HFF-Myc (cell line): ENCODE measurements around the gene ME3.
"Not testable (repeated sequence)": the region's sequence is repeated elsewhere in the genome, so short reads cannot be mapped to it uniquely, and the experiment has no call there.

Experiments used
- DNase-seq: peaks from one replicate; pipeline ENCODE4 v3.0.0-alpha.2; 2011; ENCODE audit warnings: low read depth; ENCODE audit errors: extremely low read depth
- H3K4me3 ChIP-seq: replicated peaks from 2 replicates; pipeline ENCODE4 v1.5.1; 2011; ENCODE audit warnings: low read depth, mild to moderate bottlenecking, control low read depth, low read length
- TF ChIP-seq, protein P1 (sequence below): IDR thresholded peaks from 2 replicates; pipeline ENCODE4 v1.5.1; 2012; ENCODE audit warnings: mild to moderate bottlenecking, low read depth, low read length, control low read depth; ENCODE audit errors: missing control alignments

Gene ME3

DNA sequence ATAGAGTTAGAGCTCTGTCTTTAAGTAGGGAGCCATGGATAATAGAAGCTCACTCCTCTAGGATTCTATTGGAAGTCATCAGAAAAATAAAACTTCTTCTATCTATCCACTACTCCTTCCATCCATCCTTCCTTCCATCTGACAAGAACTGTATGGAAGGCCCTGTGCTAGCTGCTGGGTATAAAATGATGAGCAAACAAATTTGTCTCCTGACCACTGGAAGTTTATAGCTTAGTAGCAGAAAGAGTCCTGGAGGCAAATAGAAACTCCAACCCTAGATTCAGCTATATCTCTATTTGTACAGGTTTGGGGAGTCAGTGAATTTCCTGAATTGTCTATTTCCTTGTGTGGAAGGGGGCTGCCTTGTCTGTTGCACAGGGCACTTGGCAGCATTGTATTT lies 136.6 kb downstream of the ME3 start:
- no peak overlapping the region for H3K4me3 ChIP-seq
- TF ChIP-seq, protein P1, sequence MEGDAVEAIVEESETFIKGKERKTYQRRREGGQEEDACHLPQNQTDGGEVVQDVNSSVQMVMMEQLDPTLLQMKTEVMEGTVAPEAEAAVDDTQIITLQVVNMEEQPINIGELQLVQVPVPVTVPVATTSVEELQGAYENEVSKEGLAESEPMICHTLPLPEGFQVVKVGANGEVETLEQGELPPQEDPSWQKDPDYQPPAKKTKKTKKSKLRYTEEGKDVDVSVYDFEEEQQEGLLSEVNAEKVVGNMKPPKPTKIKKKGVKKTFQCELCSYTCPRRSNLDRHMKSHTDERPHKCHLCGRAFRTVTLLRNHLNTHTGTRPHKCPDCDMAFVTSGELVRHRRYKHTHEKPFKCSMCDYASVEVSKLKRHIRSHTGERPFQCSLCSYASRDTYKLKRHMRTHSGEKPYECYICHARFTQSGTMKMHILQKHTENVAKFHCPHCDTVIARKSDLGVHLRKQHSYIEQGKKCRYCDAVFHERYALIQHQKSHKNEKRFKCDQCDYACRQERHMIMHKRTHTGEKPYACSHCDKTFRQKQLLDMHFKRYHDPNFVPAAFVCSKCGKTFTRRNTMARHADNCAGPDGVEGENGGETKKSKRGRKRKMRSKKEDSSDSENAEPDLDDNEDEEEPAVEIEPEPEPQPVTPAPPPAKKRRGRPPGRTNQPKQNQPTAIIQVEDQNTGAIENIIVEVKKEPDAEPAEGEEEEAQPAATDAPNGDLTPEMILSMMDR = no peak
- no peak for DNase-seq

DNA sequence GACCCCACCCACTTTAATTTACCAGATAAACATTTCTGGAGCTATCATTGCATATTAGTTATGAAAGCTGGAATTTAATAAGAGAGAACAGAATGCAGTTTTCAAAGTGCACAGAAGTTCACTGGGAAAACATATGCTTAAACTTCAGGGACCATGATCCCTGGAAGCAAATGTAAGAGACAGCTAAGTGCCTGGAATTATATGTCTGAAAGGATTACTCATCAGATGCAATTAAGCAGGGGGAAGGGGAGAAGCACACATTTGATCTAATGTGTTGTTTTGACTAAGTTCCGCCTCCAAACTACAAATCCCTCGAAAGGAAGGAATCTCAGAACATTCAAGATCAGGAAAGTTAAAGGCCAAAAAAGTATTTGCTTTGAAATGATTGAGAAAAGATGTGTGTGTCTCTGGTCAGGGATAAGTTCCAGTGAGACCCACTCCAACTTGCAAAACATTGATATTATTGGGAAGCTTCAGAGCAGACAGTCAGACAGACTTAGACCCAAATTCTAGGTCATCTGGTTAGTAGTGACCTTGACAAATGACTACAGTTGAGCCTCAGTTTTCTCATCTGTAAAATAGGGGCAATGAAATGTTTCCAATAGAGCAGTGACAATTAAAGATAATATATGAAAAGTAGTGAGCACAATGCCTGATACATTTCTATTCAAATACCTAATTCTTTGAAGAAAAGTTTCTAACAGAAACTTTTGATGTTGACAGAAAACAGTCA lies 147.6 kb downstream of the ME3 start:
- DNase-seq = no peak

DNA sequence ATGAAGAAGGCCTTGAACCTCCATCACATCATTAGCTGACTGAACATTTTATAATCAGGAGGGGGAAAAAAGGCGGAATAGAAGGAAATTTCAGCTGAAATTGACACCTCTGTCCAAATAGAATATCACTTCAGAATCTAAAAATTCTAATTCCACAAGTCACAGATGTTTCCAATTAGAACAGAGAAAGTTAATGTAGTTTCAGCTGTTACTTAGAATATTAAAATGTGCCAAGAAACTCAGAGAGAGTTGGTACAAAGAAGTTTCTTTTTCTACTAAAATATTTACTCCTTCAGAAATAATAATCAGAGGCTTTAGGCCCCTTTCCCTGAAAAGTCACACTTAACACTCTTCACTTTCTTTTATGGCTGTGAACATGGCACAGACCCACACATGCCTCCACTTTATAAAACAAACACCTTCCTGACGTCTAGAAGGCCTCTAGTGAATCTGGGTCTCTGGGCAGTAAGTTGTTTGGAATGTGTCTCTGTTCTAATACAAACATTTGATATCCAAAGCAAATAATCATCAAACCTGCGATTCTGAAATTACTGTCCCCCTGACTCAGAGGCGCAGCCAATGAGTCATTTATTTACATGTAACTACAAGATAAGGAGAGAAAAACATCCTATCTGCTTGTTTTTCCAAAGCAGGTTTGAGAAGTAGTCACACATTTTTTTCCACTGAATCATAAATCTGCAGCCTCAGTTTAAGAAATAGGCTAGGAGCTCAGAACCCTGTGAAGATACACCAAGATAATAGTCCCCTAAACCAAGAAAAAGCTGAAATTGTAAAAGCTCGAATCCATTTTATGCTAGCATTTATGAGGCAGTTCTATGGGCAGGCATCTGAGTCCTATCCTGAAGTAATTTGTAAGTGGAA lies 148.4 kb downstream of the ME3 start:
- H3K4me3 ChIP-seq = no peak overlapping the region
- TF ChIP-seq, protein P1 = no peak
- DNase-seq = no peak

More for the DNA sequence above, 147.6 kb downstream of the ME3 start:
- no peak overlapping the region for H3K4me3 ChIP-seq
- TF ChIP-seq, protein P1 = no peak

DNA sequence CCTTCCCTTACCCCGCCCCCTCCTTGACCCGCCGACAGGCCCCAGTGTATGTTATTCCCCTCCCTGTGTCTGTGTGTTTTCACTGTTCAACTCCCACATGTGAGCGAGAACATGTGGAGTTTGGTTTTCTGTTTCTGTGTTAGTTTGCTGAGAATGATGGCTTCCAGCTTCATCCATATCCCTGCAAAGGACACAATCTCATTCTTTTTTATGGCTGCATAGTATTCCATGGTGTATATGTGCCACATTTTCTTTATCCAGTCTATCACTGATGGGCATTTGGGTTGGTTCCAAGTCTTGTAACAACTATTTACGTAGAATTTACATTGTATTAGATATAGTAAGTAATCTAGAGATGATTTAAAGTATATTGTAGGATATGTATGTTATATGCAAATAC lies 149.9 kb downstream of the ME3 start:
- DNase-seq, H3K4me3 ChIP-seq: not testable (repeated sequence)

DNA sequence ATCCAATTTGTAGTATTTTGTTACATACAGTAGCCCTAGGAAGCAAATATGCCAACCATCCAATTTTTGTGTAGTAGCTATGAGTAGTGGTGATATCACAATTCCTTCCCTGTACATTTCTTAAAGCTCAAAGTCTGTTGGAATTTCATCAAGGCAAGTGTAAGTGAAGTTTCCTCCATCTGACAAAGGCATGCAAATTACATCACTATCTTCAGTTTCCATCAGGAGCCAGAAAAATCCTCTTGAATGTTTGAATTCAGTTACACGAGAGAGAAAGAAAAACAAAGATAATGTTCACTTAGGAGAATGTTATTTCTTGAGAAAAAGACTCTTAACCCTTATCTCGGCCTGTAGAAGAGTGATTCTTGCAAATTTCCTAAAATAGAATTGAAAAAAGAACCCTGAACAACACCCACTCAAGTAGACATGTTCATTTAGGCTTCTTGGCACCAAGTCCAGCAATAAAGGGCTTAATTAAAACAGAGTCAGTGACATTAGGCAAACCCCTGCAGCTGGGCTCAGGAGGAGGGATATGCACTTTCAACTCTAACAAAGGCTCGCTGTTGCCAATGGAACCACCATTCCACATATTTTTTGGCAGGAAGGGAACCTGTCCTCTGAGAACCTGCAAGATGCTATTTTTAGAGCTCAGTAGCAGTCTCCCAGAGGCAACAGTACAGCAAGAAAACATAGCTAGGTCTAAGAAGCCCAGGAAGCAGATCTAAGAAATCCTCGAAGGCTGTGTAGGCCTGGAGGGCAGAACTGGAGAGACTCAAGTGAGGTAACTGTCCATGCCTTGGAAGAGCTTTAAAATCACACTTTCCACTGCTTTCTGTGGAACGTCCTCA lies 153.1 kb downstream of the ME3 start:
- no peak for DNase-seq
- H3K4me3 ChIP-seq = no peak overlapping the region
- TF ChIP-seq, protein P1 = no peak

DNA sequence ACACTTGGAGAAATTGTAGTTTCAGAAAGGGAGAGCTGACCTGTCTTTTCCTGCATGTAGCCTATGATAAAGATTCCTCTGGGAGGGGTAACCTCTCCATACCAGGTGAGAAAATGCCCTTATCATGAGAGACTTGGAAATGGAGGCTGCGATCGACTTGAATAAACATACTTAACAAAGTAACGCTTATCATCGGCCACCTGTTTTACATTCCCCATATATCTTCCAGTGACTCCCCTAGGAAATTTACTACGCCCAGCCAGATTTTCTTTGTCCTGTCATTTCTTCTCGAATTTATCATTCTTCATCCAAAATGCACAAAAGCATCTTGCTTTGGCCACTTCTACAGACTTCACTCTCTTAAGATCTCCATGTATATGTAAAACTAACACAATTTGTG lies 154.2 kb downstream of the ME3 start:
- DNase-seq = no peak
- TF ChIP-seq, protein P1 = no peak

More for the DNA sequence above, 154.2 kb downstream of the ME3 start:
- no peak overlapping the region for H3K4me3 ChIP-seq
